HepG2 (cell line): ENCODE measurements around the gene ATP6V0A1. TPM values are rescaled to one million over a fixed set of nuclear protein-coding genes. Genes with fewer than 3 reads are reported as not detected.

Experiments used
- ATAC-seq: fragments of 200-7000 bp; cut with Tn5 transposase; 3 replicates; pipeline ENCODE4 v1.9.1; 2020; ENCODE audit warnings: mild to moderate bottlenecking, moderate library complexity
- BruUV-seq: library from RNA; stranded (reverse); fragments of 400-500 nt; replicated peaks from 2 replicates; lab custom pipeline; 2021; lab: Mats Ljungman, UMichigan
- CTCF ChIA-PET: fragments of 300-600 bp; formaldehyde crosslinking; extraction: SDS; loops from one replicate; lab custom pipeline; 2021; ENCODE audit warnings: low total read pairs, inconsistent platforms, low intra/inter-chr PET ratio; lab: Yijun Ruan, JAX
- POLR2A ChIA-PET: fragments of 350-600 bp; sonication (Branson Sonifier 250); formaldehyde crosslinking; loops from one replicate; lab custom pipeline; 2020; ENCODE audit warnings: antibody characterized with exemption, inconsistent platforms; lab: Yijun Ruan, JAX
- DNase-seq: peaks from one replicate; pipeline ENCODE4 v3.0.0-alpha.2; 2015; ENCODE audit warnings: low spot score
- FAIRE-seq: peaks from 3 replicates; lab custom pipeline; 2011; peaks lifted over from hg19 to GRCh38; lab: Jason Lieb, UNC
- H2AFZ ChIP-seq: one replicate; pipeline ENCODE4 v1.6.1; 2011; ENCODE audit warnings: low read length, inconsistent platforms
- H3K27ac ChIP-seq: fragments of 300-600 bp; 3 replicates; pipeline ENCODE4 v1.8.0; 2011; ENCODE audit warnings: mixed run types, mild to moderate bottlenecking, mixed read lengths, low read length, inconsistent platforms; ENCODE audit not compliant: insufficient read depth; ENCODE audit errors: extremely low read length
- H3K27me3 ChIP-seq, 2 experiments: fragments of 200-600 bp in 1 of 2; 2 replicates in 1 of 2; 3 replicates in 1 of 2; pipeline versions ENCODE4 v1.6.0 to v1.8.0; 2011; ENCODE audit warnings: low read length in 2 of 2, mild to moderate bottlenecking in 2 of 2, moderate library complexity in 2 of 2, inconsistent platforms in 1 of 2; ENCODE audit not compliant: insufficient read depth in 2 of 2, control insufficient read depth in 1 of 2
- H3K36me3 ChIP-seq, 2 experiments: fragments of 200-600 bp in 1 of 2; replicated peaks in 1 of 2; 2 replicates in 1 of 2; 3 replicates in 1 of 2; pipeline versions ENCODE4 v1.5.1 to v1.8.0; 2011; ENCODE audit warnings: low read length in 2 of 2, inconsistent platforms in 1 of 2; ENCODE audit not compliant: insufficient read depth in 2 of 2, control insufficient read depth in 1 of 2
- H3K4me1 ChIP-seq: 2 replicates; pipeline ENCODE4 v1.5.1; 2012; ENCODE audit warnings: low read length, inconsistent platforms; ENCODE audit not compliant: insufficient read depth
- H3K4me2 ChIP-seq: 2 replicates; pipeline ENCODE4 v1.6.0; 2011; ENCODE audit warnings: low read depth, low read length, inconsistent platforms
- H3K4me3 ChIP-seq, 3 experiments: fragments of 200-600 bp in 1 of 3; sonication (generic), shearing (Covaris generic) in 1 of 3; replicated peaks in 1 of 3; 2 replicates each; pipeline ENCODE4 v1.5.1; 2011 to 2016; ENCODE audit warnings: low read length in 3 of 3, inconsistent platforms in 2 of 3, low read depth in 2 of 3, mild to moderate bottlenecking in 2 of 3, control low read depth in 1 of 3, mixed read lengths in 1 of 3; ENCODE audit not compliant: insufficient read depth in 1 of 3
- H3K79me2 ChIP-seq: one replicate; pipeline ENCODE4 v1.6.1; 2011; ENCODE audit warnings: low read length, inconsistent platforms; ENCODE audit not compliant: insufficient read depth
- H3K9ac ChIP-seq: 2 replicates; pipeline ENCODE4 v1.6.0; 2011; ENCODE audit warnings: mild to moderate bottlenecking, low read depth, low read length, inconsistent platforms; ENCODE audit not compliant: insufficient read depth
- H3K9me3 ChIP-seq: 2 replicates; pipeline ENCODE4 v1.5.1; 2012; ENCODE audit warnings: mild to moderate bottlenecking, low read length
- H4K20me1 ChIP-seq: 2 replicates; pipeline ENCODE4 v1.6.0; 2011; ENCODE audit warnings: inconsistent platforms, mild to moderate bottlenecking, low read length, moderate library complexity; ENCODE audit not compliant: insufficient read depth
- CENPX ChIP-seq: sonication (generic); formaldehyde crosslinking; IDR thresholded peaks from 2 replicates; pipeline ENCODE4 v1.9.0; 2021; ENCODE audit warnings: mild to moderate bottlenecking, missing genetic modification reagents, moderate library complexity
- SOX6 ChIP-seq, 2 experiments: fragments of 450-650 bp in 1 of 2; sonication (generic) in 1 of 2; formaldehyde crosslinking in 1 of 2; IDR thresholded peaks; 2 replicates each; pipeline versions ENCODE4 v1.4.0 to v1.6.1; 2017 to 2020; ENCODE audit warnings: antibody characterized with exemption in 1 of 2, mild to moderate bottlenecking in 1 of 2, missing genetic modification reagents in 1 of 2
- ZBTB43 ChIP-seq: sonication (generic); formaldehyde crosslinking; conservative IDR thresholded peaks from 2 replicates; pipeline ENCODE4 v1.4.0; 2020; ENCODE audit warnings: missing genetic modification reagents
- ZHX1 ChIP-seq: sonication (generic); formaldehyde crosslinking; IDR thresholded peaks from 2 replicates; pipeline ENCODE4 v1.8.1; 2022; ENCODE audit warnings: low read depth, mild to moderate bottlenecking, missing genetic modification reagents
- ZNF543 ChIP-seq: sonication (generic); formaldehyde crosslinking; IDR thresholded peaks from 2 replicates; pipeline ENCODE4 v1.4.0; 2020; ENCODE audit warnings: mild to moderate bottlenecking, missing genetic modification reagents
- ZNF672 ChIP-seq: sonication (generic); formaldehyde crosslinking; IDR thresholded peaks from 2 replicates; pipeline ENCODE4 v1.8.1; 2022; ENCODE audit warnings: missing genetic modification reagents
- WGBS: methylation state at CpG from one replicate; pipeline ENCODE4 v1.1.6; 2017; ENCODE audit warnings: low lambda C conversion rate; 5-methylcytosine and 5-hydroxymethylcytosine counted together
- in situ Hi-C: cut with HindIII; loops from 2 replicates; pipeline ENCODE4 v1.10.0; 2017; ENCODE audit warnings: low pct_unique_long_range_greater_than_20kb; ENCODE audit not compliant: extremely low pct_ligation_motif_present
- intact Hi-C: fragments of 100-400 bp; cut with micrococcal nuclease; formaldehyde crosslinking; loops from one replicate; pipeline ENCODE4 v1.10.0; 2022; ENCODE audit not compliant: unreplicated experiment
- polyA plus RNA-seq, 8 experiments: library from polyadenylated mRNA; depleted of rRNA in 3 of 8; stranded (reverse) in 7 of 8; unstranded in 1 of 8; fragments of >200 nt; fragmentation: Illumina TruSeq in 4 of 8; extraction: Trizol in 4 of 8; gene quantifications; 2 replicates each; pipeline versions ENCODE4 v1.2.1 to v1.2.3, GENCODE V29; 2011 to 2016; ENCODE audit warnings: low read depth in 4 of 8, missing spikeins in 1 of 8, mixed read lengths in 1 of 8; ENCODE audit not compliant: insufficient read depth in 1 of 8
- total RNA-seq, 5 experiments: library from RNA; depleted of rRNA; stranded (reverse); fragments of >200 nt; fragmentation: Illumina TruSeq; extraction: Trizol; gene quantifications; 2 replicates each; pipeline ENCODE4 v1.2.3, GENCODE V29; 2016; ENCODE audit warnings: low read depth in 1 of 5

The ATP6V0A1 gene
- total and polyA plus RNA-seq, 2 of the 13 experiments (the other 11 are each of a cell fraction or from before 2014, with no cell fraction given) = 27.9 to 54.1 TPM

GRCh38 chr17:42508426-42509165, 49.9 kb downstream of the ATP6V0A1 start:
- Histone ChIP-seq H3K4me2 (no peak overlapping the region), H3K27ac (no peak overlapping the region), H3K79me2 (no peaks in the 10 kb centered on the region), H2AFZ (no peak overlapping the region), H3K9ac (no peak overlapping the region), H3K4me3 (no peak overlapping the region), H4K20me1 (no peaks in the 10 kb centered on the region), H3K9me3 (no peaks in the 10 kb centered on the region), H3K4me1 (peaks cover 11% of the 10 kb centered on the region), H3K36me3 (peaks cover 34 to 60% of the 10 kb centered on the region in 2 experiments), H3K27me3 (no peaks in the 10 kb centered on the region)
- intact Hi-C loops (no loop called here), in situ Hi-C loops (no loop called here)
- no peak for ATAC-seq
- CTCF ChIA-PET = no interaction called here
- FAIRE-seq = no peak
- POLR2A ChIA-PET = interaction anchor here (2.5 kb wide), 1 partner anchor 11 kb away, joined by 7 read pairs; no protein-coding TSS in a partner anchor
- no TSS peak for BruUV-seq
- WGBS = 94% methylated on average over 12 of the region's 12 CpGs
- DNase-seq = no peak
- TF ChIP-seq SOX6 (IDR thresholded peaks at IDR 0.05) = no peak
- TF ChIP-seq SOX6 (CRISPR knock-in tag; IDR thresholded peaks at IDR 0.05) = no peak
- no peak for TF ChIP-seq ZNF672
- TF ChIP-seq ZNF543 (CRISPR knock-in tag) = no peak
- TF ChIP-seq CENPX (CRISPR knock-in tag) = no peak
- no peak for TF ChIP-seq ZHX1
- no peak for TF ChIP-seq ZBTB43 (CRISPR knock-in tag)
